Spleen (tissue), 7 donors: ENCODE data around the gene PAFAH1B1.
"Not testable (repeated sequence)": the region's sequence is repeated elsewhere in the genome, so short reads cannot be mapped to it uniquely, and the experiment has no call there.

ENCODE experiments used
- CTCF ChIP-seq, 11 experiments: fragments of 200-600 bp in 7 of 11; fragments of 450-650 bp in 4 of 11; sonication (generic) in 4 of 11; IDR thresholded peaks in 8 of 11; conservative IDR thresholded peaks in 3 of 11; 1 replicate in 7 of 11; 2 replicates in 4 of 11; pipeline versions ENCODE4 v1.4.0 to v1.8.0; 2016 to 2021; ENCODE audit warnings: antibody characterized with exemption in 11 of 11, inconsistent platforms in 4 of 11, mild to moderate bottlenecking in 1 of 11
- POLR2A ChIP-seq, 3 donors: fragments of 450-650 bp; IDR thresholded peaks; one replicate each; pipeline ENCODE4 v1.5.1; 2017; ENCODE audit warnings: antibody characterized with exemption in 3 of 3, mild to moderate bottlenecking in 1 of 3
- POLR2AphosphoS5 ChIP-seq, 3 donors: sonication (generic); formaldehyde crosslinking; IDR thresholded peaks; one replicate each; pipeline ENCODE4 v1.5.1; 2017; ENCODE audit warnings: antibody characterized with exemption in 3 of 3
- donor health status: DM: no; HTN: no; CAD: no; lungs with moderate emphysema.
- donor health status: DM: no; HTN: no; CAD: no.
- donor health status: DM: no; HTN: no; CAD: no.

GRCh38 chr17:2628922-2629321 lies 35.5 kb downstream of the PAFAH1B1 start:
- TF ChIP-seq POLR2AphosphoS5 (IDR thresholded peaks at IDR 0.05); CTCF (IDR thresholded peaks at IDR 0.05 in 8 of 11, conservative IDR thresholded peaks at IDR 0.05 in 3 of 11); POLR2A (IDR thresholded peaks at IDR 0.05): not testable (repeated sequence)
